Body of pancreas (tissue), 4 donors: ENCODE measurements around the gene PHLDB1. TPM values are rescaled to one million over a fixed set of nuclear protein-coding genes. Genes with fewer than 3 reads are reported as not detected.

Experiments
- ATAC-seq: fragments of 150-250 bp; one replicate; pipeline ENCODE4 v1.9.1; 2016
- DNase-seq, 4 donors: peaks; one replicate each; pipeline ENCODE4 v3.0.0-alpha.2; 2019
- H3K27ac ChIP-seq, 4 donors: fragments of 200-600 bp; sonication (generic); 1 replicate in 3 of 4; 2 replicates in 1 of 4; pipeline versions ENCODE4 v1.5.1 to v1.6.1; 2016 to 2019; ENCODE audit warnings: mild to moderate bottlenecking in 1 of 4, mixed read lengths in 1 of 4, moderate library complexity in 1 of 4
- H3K27me3 ChIP-seq, 2 donors: fragments of 200-600 bp; sonication (generic); one replicate each; pipeline ENCODE4 v1.6.0; 2016; ENCODE audit warnings: mild to moderate bottlenecking in 1 of 2
- H3K36me3 ChIP-seq, 2 donors: fragments of 200-600 bp; sonication (generic); replicated peaks in 1 of 2; 2 replicates each; pipeline ENCODE4 v1.5.1; 2016; ENCODE audit warnings: low read depth in 2 of 2; ENCODE audit not compliant: insufficient read depth in 1 of 2
- H3K4me1 ChIP-seq: fragments of 200-600 bp; sonication (generic); one replicate; pipeline ENCODE4 v1.6.0; 2016
- H3K4me3 ChIP-seq, 2 donors: fragments of 200-600 bp; sonication (generic); 1 replicate in 1 of 2; 2 replicates in 1 of 2; pipeline ENCODE4 v1.5.1; 2016 to 2019
- H3K9me3 ChIP-seq, 3 donors: fragments of 200-600 bp; sonication (generic); 1 replicate in 2 of 3; 2 replicates in 1 of 3; pipeline ENCODE4 v1.5.1; 2016
- CTCF ChIP-seq, 7 experiments: fragments of 450-650 bp in 4 of 7; fragments of 200-600 bp in 3 of 7; sonication (generic) in 3 of 7; IDR thresholded peaks; one replicate each; pipeline ENCODE4 v1.5.1; 2016 to 2019; ENCODE audit warnings: antibody characterized with exemption in 7 of 7
- POLR2A ChIP-seq, 3 donors: fragments of 450-650 bp; IDR thresholded peaks; one replicate each; pipeline ENCODE4 v1.6.1; 2016; ENCODE audit warnings: antibody characterized with exemption in 3 of 3, mild to moderate bottlenecking in 2 of 3
- WGBS, 2 donors: methylation state at CpG; one replicate each; pipeline ENCODE4 v1.1.5; 2017; 5-methylcytosine and 5-hydroxymethylcytosine counted together
- intact Hi-C: fragments of 100-400 bp; cut with DNase I; formaldehyde crosslinking; loops from one replicate; pipeline ENCODE4 v1.15.1; 2023
- total RNA-seq, 2 donors: library from RNA; depleted of rRNA; stranded (reverse); fragments of >200 nt; gene quantifications; one replicate each; pipeline ENCODE4 v1.1.0, GENCODE V29; 2016

The PHLDB1 gene
- total RNA-seq, 2 donors from 2014 or later, result 71.9 to 166 TPM

- H3K27me3 ChIP-seq, result no peaks in the 10 kb centered on the region
- no peaks in the 10 kb centered on the region for H3K36me3 ChIP-seq
- no peak overlapping the region for H3K27ac ChIP-seq
- no peaks in the 10 kb centered on the region for H3K4me1 ChIP-seq
- ATAC-seq (no peak), DNase-seq (no peak)
- WGBS, 2 donors, result 88 to 95% methylated on average over 4 to 7 of the region's 7 CpGs
- intact Hi-C loops, result no loop called here
- H3K4me3 ChIP-seq, result no peak overlapping the region
- TF ChIP-seq CTCF (IDR thresholded peaks at IDR 0.05), result no peak
- no peak for TF ChIP-seq POLR2A (IDR thresholded peaks at IDR 0.05)
- no peaks in the 10 kb centered on the region for H3K9me3 ChIP-seq
Observed at GRCh38 chr11:118696673-118697226, 89.3 kb downstream of the PHLDB1 start.

DNA sequence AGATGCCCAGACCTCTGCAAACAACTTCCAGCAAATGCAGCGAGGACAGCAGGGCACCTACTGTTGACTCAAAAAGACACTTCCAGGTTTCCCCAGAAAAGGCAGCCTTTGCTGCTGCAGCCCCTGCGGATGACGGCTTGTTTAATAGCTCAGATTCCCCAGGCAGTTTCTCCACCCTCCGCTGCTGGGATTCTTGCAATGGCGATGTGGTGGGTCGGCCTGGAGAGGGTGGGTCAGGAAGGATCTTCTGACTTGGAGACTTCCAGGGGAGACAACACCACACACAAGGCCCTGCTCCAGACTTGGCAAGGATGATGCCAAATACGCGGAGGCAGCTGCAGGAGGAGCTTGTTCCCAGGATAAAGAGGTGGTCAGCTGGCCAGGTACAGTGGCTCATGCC lies 89.9 kb downstream of the PHLDB1 start:
- H3K27ac ChIP-seq, result no peak overlapping the region
- TF ChIP-seq POLR2A (IDR thresholded peaks at IDR 0.05) (no peak), CTCF (IDR thresholded peaks at IDR 0.05) (no peak)
- DNase-seq, result no peak
- H3K4me1 ChIP-seq, result no peaks in the 10 kb centered on the region
- H3K4me3 ChIP-seq, result no peak overlapping the region
- no peaks in the 10 kb centered on the region for H3K36me3 ChIP-seq
- no peak for ATAC-seq
- no peaks in the 10 kb centered on the region for H3K27me3 ChIP-seq
- intact Hi-C loops, result no loop called here
- WGBS, 2 donors, result 70 to 71% methylated on average over 7 to 8 of the region's 8 CpGs
- no peaks in the 10 kb centered on the region for H3K9me3 ChIP-seq

- H3K4me1 ChIP-seq, result no peaks in the 10 kb centered on the region
- ATAC-seq (no peak), DNase-seq (peak in 1 of 4 donors; percentile 16)
- H3K4me3 ChIP-seq, result no peak overlapping the region
- H3K27ac ChIP-seq, result no peak overlapping the region
- no peak for TF ChIP-seq POLR2A (IDR thresholded peaks at IDR 0.05)
- TF ChIP-seq CTCF (IDR thresholded peaks at IDR 0.05), result no peak
- H3K27me3 ChIP-seq, result no peaks in the 10 kb centered on the region
- no peaks in the 10 kb centered on the region for H3K9me3 ChIP-seq
- WGBS, 2 donors, result 89 to 90% methylated on average over 7 of the region's 7 CpGs
- H3K36me3 ChIP-seq, result no peaks in the 10 kb centered on the region
- intact Hi-C loops, result no loop called here
Observed at GRCh38 chr11:118699506-118700220, 92.2 kb downstream of the PHLDB1 start.

DNA sequence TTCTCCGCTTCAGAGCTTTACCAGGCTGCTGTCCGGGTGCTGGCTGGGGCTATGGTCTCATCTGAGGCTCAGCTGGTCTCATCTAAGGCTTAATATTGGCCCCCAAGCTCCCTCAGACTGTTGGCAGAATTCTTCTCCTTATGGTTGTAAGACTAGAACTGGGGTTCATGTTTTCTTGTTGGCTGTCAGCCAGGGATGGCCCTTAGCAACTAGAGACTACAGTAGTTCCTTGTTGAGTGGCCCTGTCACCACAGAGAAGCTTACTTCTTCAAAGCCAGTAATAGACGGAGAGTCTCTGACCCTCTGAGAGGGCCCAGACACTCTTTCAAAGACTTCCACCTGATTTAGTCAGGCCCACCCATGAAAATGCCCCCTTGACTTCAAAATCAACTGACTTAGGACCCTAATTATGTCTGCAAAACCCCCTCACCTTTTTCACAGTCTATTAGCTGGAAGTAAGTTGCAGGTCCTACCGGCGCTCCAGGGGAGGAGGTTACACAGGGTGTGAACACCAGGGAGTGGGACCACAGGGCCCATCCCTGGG lies 96.2 kb downstream of the PHLDB1 start:
- intact Hi-C loops, result no loop called here
- no peak for TF ChIP-seq CTCF (IDR thresholded peaks at IDR 0.05)
- TF ChIP-seq POLR2A (IDR thresholded peaks at IDR 0.05), result no peak
- Histone ChIP-seq H3K4me1 (no peaks in the 10 kb centered on the region), H3K4me3 (no peak overlapping the region), H3K27me3 (no peaks in the 10 kb centered on the region), H3K36me3 (no peaks in the 10 kb centered on the region), H3K27ac (no peak overlapping the region), H3K9me3 (no peaks in the 10 kb centered on the region)
- peak in 1 of 4 donors; percentile 72 for DNase-seq
- 92 to 95% methylated on average over 5 of the region's 5 CpGs for WGBS, 2 donors
- no peak for ATAC-seq
